Panc1 (cell line): ENCODE results near the gene HS2ST1. TPM values are rescaled to one million over a fixed set of nuclear protein-coding genes. Genes with fewer than 3 reads are reported as not detected.

Experiments
- ATAC-seq: fragments of 200-7000 bp; cut with Tn5 transposase; 2 replicates; pipeline ENCODE4 v1.9.1; 2020; ENCODE audit warnings: mild to moderate bottlenecking, moderate library complexity
- BruUV-seq: library from RNA; stranded (reverse); fragments of 400-500 nt; replicated peaks from 2 replicates; lab custom pipeline; 2021; lab: Mats Ljungman, UMichigan
- CTCF ChIA-PET: fragments of 300-600 bp; sonication (Branson Sonifier 250); formaldehyde crosslinking; loops from one replicate; lab custom pipeline; 2022; ENCODE audit warnings: antibody characterized with exemption; lab: Charles Lee
- POLR2A ChIA-PET: fragments of 300-600 bp; sonication (Branson Sonifier 250); formaldehyde crosslinking; loops from one replicate; lab custom pipeline; 2022; ENCODE audit warnings: antibody characterized with exemption; lab: Charles Lee
- DNase-seq: peaks from one replicate; pipeline ENCODE4 v3.0.0-alpha.2; 2010; ENCODE audit warnings: low read depth, low spot score
- H3K27ac ChIP-seq: 2 replicates; pipeline ENCODE4 v1.5.1; 2011; ENCODE audit warnings: mild to moderate bottlenecking, low read length, inconsistent platforms
- H3K27me3 ChIP-seq: fragments of 200-500 bp; sonication (Bioruptor generic); 2 replicates; pipeline ENCODE4 v1.6.0; 2014; ENCODE audit warnings: low read length, inconsistent platforms; ENCODE audit not compliant: control insufficient read depth, insufficient read depth
- H3K36me3 ChIP-seq: fragments of 200-500 bp; sonication (Bioruptor generic); 2 replicates; pipeline ENCODE4 v1.5.1; 2014; ENCODE audit warnings: inconsistent platforms, mild to moderate bottlenecking, low read length, moderate library complexity; ENCODE audit not compliant: control insufficient read depth, insufficient read depth
- H3K4me1 ChIP-seq: 2 replicates; pipeline ENCODE4 v1.5.1; 2011; ENCODE audit warnings: inconsistent platforms, mild to moderate bottlenecking, low read length, moderate library complexity; ENCODE audit not compliant: control insufficient read depth, insufficient read depth
- H3K4me3 ChIP-seq, 2 experiments: 2 replicates each; pipeline ENCODE4 v1.5.1; 2011 to 2012; ENCODE audit warnings: low read depth in 2 of 2, low read length in 2 of 2, mild to moderate bottlenecking in 2 of 2, inconsistent platforms in 1 of 2, moderate library complexity in 1 of 2
- H3K9me3 ChIP-seq: fragments of 200-500 bp; sonication (Bioruptor generic); 2 replicates; pipeline ENCODE4 v1.5.1; 2014; ENCODE audit warnings: low read depth, mild to moderate bottlenecking, inconsistent platforms, low read length, moderate library complexity; ENCODE audit not compliant: control insufficient read depth, insufficient read depth
- CTCF ChIP-seq: fragments of 450-650 bp; IDR thresholded peaks from 2 replicates; pipeline ENCODE4 v1.5.1; 2017; ENCODE audit warnings: mild to moderate bottlenecking
- POLR2AphosphoS5 ChIP-seq: IDR thresholded peaks from 2 replicates; pipeline ENCODE4 v1.6.1; 2012; ENCODE audit warnings: mild to moderate bottlenecking, low read depth, low read length, moderate library complexity
- REST ChIP-seq, 2 experiments: IDR thresholded peaks; 2 replicates each; pipeline ENCODE4 v1.6.1; 2011 to 2012; ENCODE audit warnings: low read depth in 2 of 2, control low read depth in 1 of 2, low read length in 1 of 2, mild to moderate bottlenecking in 1 of 2, moderate library complexity in 1 of 2; ENCODE audit not compliant: insufficient read depth in 1 of 2
- SIN3A ChIP-seq: IDR thresholded peaks from 2 replicates; pipeline ENCODE4 v1.6.1; 2012; ENCODE audit warnings: low read depth, mild to moderate bottlenecking, low read length, moderate library complexity, borderline replicate concordance; ENCODE audit not compliant: insufficient read depth
- TCF7L2 ChIP-seq: IDR thresholded peaks from 2 replicates; pipeline ENCODE4 v1.6.1; 2011; ENCODE audit warnings: mild to moderate bottlenecking, low read depth, low read length, inconsistent platforms
- in situ Hi-C: cut with HindIII; loops from 2 replicates; pipeline ENCODE4 v1.10.0; 2016; ENCODE audit warnings: low sequenced_read_pairs, low pct_unique_long_range_greater_than_20kb
- intact Hi-C: fragments of 100-400 bp; cut with micrococcal nuclease; formaldehyde crosslinking; loops from one replicate; pipeline ENCODE4 v1.10.0; 2022; ENCODE audit not compliant: unreplicated experiment
- total RNA-seq: library from RNA; stranded (reverse); gene quantifications from one replicate; pipeline ENCODE4 v1.2.1, GENCODE V29; 2021; ENCODE audit not compliant: unreplicated experiment

HS2ST1 gene
- total RNA-seq, 1 experiment from 2014 or later, result 81.0 TPM

GRCh38 chr1:86871001-86871400 lies 43.4 kb upstream of the HS2ST1 start:
- in situ Hi-C loops, result no loop called here
- TF ChIP-seq TCF7L2 (no peak), CTCF (no peak), POLR2AphosphoS5 (no peak), SIN3A (no peak), REST (IDR thresholded peaks at IDR 0.05; ENCODE audit: insufficient read depth in 1 of 2, low read depth in 2 of 2, low read length in 1 of 2) (no peak)
- DNase-seq (no peak), ATAC-seq (no peak)
- no TSS peak for BruUV-seq
- Histone ChIP-seq H3K9me3 (no peaks in the 10 kb centered on the region), H3K36me3 (no peaks in the 10 kb centered on the region), H3K27me3 (no peaks in the 10 kb centered on the region), H3K4me1 (no peaks in the 10 kb centered on the region), H3K4me3 (no peak overlapping the region), H3K27ac (no peak overlapping the region)
- ChIA-PET CTCF (no interaction called here), POLR2A (no interaction called here)
- intact Hi-C loops, result no loop called here

- intact Hi-C loops, result no loop called here
- Histone ChIP-seq H3K4me3 (no peak overlapping the region), H3K4me1 (no peaks in the 10 kb centered on the region), H3K27ac (no peak overlapping the region), H3K27me3 (no peaks in the 10 kb centered on the region), H3K36me3 (no peaks in the 10 kb centered on the region), H3K9me3 (no peaks in the 10 kb centered on the region)
- TF ChIP-seq REST (IDR thresholded peaks at IDR 0.05; ENCODE audit: insufficient read depth in 1 of 2, low read depth in 2 of 2, low read length in 1 of 2) (no peak), CTCF (no peak), SIN3A (no peak), POLR2AphosphoS5 (no peak), TCF7L2 (no peak)
- ATAC-seq (no peak), DNase-seq (no peak)
- CTCF ChIA-PET, result no interaction called here
- BruUV-seq, result no TSS peak
- in situ Hi-C loops, result no loop called here
- POLR2A ChIA-PET, result interaction anchor here (0.6 kb wide), 1 partner anchor 9 kb away, joined by 5 read pairs; no protein-coding TSS in a partner anchor
Measured at GRCh38 chr1:86872086-86872485, 42.3 kb upstream of the HS2ST1 start.
